GM12873 (cell line): ENCODE measurements around the gene FASN.

Experiments
- TF ChIP-seq, protein P1 (sequence below): IDR thresholded peaks from 2 replicates; pipeline ENCODE4 v1.5.1; 2012; ENCODE audit warnings: low read depth, mild to moderate bottlenecking, moderate library complexity, low read length, control low read depth; ENCODE audit not compliant: insufficient read depth; ENCODE audit errors: missing control alignments

The FASN gene

DNA sequence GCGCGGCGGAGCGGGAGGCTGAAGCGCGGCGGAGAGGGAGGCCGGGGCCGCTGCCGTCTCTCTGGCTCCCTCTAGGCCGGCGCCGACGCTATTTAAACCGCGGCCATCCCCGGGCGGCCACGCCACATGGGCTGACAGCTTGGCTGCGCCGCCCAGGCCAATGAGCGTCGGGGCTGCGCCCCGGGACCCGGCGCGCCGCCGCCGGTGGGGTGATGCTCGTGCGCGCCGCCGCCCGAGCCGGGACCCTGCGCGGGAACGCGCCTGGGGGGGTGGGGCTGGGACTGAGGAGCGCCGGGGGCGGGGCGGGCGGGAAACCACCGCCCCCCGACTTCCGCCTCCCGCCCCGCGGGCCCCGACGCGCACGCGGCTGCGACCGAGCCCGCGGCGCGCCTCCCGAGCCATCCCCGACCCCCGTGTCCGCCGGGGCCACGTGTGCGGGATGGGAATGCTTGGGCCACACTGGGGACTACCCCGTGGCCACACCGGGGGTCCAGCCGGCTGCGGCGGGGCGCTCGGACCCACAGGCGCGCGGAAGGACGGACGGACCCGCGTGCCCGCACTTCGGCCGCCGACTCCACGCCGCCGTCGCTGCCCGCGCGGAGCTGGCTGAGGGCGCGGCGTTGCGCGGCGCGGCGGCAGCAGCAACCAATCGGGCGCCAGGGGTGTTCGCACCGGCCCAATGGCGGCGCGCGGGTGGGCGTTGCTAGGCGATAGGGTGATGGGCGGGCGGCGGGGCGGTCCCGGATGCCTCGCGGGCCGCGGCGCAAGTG, at the start of gene FASN:
Gene FASN (minus strand): TSS at position 68 of the 770 bp plus-strand sequence. CDS start 1,791 bp downstream, outside the sequence.
- TF ChIP-seq, protein P1, sequence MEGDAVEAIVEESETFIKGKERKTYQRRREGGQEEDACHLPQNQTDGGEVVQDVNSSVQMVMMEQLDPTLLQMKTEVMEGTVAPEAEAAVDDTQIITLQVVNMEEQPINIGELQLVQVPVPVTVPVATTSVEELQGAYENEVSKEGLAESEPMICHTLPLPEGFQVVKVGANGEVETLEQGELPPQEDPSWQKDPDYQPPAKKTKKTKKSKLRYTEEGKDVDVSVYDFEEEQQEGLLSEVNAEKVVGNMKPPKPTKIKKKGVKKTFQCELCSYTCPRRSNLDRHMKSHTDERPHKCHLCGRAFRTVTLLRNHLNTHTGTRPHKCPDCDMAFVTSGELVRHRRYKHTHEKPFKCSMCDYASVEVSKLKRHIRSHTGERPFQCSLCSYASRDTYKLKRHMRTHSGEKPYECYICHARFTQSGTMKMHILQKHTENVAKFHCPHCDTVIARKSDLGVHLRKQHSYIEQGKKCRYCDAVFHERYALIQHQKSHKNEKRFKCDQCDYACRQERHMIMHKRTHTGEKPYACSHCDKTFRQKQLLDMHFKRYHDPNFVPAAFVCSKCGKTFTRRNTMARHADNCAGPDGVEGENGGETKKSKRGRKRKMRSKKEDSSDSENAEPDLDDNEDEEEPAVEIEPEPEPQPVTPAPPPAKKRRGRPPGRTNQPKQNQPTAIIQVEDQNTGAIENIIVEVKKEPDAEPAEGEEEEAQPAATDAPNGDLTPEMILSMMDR = peak; percentile 40

DNA sequence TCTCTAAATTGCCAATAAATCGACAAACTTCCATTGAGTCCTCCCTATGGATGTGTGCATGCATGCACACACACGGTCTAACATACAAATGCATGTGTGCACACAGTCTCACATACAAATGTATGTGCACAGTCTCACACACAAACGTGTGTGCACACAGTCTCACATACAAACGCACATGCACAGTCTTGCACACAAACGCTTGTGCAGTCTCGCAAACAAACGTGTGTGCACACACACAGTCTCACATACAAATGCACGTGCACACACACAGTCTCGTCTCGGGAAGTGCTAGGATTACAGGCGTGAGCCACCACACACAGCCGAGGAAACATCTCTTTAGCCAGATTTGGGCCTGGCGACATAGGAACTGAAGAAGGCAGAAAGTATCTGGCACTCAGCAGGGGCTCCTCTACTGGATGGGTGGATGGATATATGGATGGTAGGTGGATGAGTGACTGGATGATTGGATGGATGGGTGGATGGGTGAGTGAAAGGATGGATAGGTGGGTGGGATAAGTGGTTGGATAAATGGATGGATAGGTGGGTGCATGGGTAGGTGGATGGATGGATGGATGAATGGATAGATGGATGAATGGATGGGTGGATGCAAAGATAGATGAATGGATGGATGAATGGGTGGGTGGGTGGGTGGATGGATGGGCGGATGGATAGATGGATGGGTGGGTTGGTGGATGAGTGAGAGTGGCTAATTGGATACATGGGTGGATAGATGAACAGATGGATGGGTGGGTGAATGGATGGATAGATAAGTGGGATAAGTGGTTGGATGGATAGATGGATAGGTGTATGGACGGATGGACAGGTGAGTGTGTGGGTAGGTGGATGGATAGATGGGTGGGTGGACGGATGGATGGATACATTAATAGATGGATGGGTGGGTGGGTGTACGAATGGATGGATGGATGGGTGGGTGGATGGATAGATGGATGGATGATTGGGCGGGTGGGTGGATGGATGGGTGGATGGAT, 48.9 kb upstream of the FASN start:
- TF ChIP-seq, protein P1 = no peak

DNA sequence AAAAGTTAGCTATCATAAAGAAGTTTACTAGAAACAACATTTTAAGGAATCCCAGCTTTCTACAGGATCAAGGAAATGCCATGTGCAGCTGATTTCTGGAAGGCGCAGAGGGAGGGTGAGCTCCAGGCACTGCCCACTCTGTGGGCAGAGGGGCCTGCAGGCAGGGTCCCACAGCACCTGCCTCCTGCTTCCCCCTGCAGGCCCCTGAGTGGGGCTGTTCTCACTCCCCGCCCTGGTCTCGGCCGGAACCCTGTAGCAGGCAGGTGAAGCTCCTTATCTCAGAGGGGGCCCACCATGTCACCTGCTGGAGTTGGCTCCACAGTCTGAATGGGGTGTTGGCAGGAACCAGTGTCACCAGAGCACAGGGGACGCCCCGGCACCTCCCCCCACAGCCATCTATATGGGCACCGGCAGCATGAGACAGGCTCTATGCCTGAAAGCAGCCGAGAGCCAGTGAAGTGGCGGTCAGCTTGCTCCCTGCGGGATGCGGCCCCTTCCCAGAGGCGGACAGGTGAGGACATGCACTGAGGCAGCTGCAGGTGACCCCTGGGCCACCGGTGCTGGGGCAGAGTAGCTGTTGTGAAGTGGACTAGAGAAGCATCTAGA, 47.6 kb upstream of the FASN start:
- TF ChIP-seq, protein P1 = no peak

DNA sequence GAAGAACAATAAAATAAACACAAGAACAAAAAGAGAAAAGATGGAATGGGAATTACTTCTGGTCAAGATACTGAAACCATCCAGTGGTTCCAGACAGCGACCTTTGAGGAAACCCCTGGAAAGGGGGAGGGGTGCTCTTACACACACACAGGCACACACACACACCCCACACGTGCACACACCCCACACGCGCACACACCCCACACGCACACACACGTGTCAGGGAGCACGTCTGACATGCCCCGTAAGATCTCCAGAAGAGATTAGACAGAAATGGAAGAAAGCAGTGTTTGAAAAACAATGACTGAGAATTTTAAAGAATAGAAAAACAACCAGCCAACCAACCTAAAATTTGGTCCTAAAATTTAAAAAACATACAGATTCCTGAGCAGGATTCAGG, 45.3 kb upstream of the FASN start:
- TF ChIP-seq, protein P1 = no peak

DNA sequence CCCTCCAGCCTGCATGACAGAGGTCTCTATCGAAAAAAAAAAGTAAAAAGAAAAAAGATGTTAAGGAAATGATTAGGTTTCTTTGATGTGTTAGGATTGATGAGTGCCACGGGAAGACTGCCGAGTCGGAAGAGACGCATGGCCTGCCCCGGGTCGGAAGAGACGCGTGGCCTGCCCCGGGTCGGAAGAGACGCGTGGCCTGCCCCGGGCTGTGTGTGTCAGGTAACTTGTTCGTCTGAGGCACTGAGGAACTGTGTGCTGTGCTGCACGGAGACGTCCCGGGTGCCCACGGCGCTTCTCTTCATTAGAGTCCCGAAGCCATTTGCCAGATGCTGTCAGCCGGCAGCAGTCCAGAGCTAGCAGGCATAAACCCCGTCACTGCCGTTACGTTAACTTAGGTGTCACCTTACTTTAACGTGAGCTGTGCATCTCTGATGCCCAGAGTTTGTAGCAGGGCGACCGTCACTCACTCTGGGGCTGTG, 40.5 kb upstream of the FASN start:
- TF ChIP-seq, protein P1 = no peak

DNA sequence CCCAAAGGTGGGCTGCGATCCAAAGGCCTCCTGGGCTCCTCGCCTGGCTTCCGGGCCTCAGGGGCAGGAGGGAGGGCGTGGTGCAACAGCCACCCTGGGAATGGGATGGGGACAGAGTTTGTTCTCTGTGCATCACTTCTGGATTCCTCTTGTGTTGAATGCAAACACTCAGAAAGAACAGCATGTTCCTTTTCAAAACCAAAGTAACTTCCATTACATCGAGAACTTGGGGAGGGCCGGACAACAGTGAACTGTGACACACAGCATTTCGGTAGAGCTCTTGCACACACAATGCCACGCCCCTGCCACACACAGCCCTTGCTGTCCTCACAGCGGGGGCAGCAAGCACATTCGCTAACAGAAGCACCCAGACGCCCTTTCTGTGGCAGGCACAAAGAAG, 36.1 kb upstream of the FASN start:
- TF ChIP-seq, protein P1 = no peak

DNA sequence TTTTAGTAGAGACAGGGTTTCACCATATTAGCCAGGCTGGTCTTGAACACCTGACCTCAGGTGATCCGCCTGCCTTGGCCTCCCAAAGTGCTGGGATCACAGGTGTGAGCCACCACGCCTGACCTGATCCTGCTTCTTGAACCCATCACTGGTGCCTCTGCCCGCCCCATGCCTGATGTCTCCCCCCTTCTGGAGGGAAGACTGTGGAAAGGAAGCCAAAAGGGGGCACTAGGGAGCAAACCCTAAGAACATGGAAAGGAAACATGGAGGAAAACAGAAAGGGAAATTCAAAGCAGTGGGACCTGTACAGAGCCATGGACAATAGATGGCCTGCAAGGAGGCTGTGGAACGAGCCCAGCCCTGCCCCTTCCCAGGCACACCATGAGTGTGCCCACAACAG, 31.1 kb upstream of the FASN start:
- TF ChIP-seq, protein P1 = peak; percentile 14
